Cardiac muscle cell (in vitro differentiated cells and primary cell): Measurements from ENCODE around the gene TRIO. TPM values are rescaled to one million over a fixed set of nuclear protein-coding genes. Genes with fewer than 3 reads are reported as not detected.

Source experiments
- DNase-seq, 2 donors: peaks; one replicate each; pipeline versions ENCODE4 v3.0.0 to v3.0.0-alpha.2; 2010 to 2017; ENCODE audit warnings: low read depth in 1 of 2, low spot score in 1 of 2
- H3K27ac ChIP-seq: fragments of 200-600 bp; sonication (generic); 2 replicates; pipeline ENCODE4 v1.5.1; 2016
- H3K27me3 ChIP-seq: fragments of 200-600 bp; sonication (generic); 2 replicates; pipeline ENCODE4 v1.6.0; 2016; ENCODE audit warnings: control low read depth
- H3K36me3 ChIP-seq: fragments of 200-600 bp; sonication (generic); 2 replicates; pipeline ENCODE4 v1.5.1; 2016; ENCODE audit warnings: control low read depth
- H3K4me1 ChIP-seq: fragments of 200-600 bp; sonication (generic); 2 replicates; pipeline ENCODE4 v1.8.1; 2017; ENCODE audit warnings: low read depth, mild to moderate bottlenecking, mixed run types
- H3K4me3 ChIP-seq: fragments of 200-600 bp; sonication (generic); 2 replicates; pipeline ENCODE4 v1.5.1; 2016; ENCODE audit warnings: mild to moderate bottlenecking
- H3K9me3 ChIP-seq: fragments of 200-600 bp; sonication (generic); 2 replicates; pipeline ENCODE4 v1.5.1; 2017; ENCODE audit warnings: low read depth, mild to moderate bottlenecking, control low read depth
- CTCF ChIP-seq: IDR thresholded peaks from 2 replicates; pipeline ENCODE4 v1.5.1; 2012; ENCODE audit warnings: low read depth, mild to moderate bottlenecking, low read length
- polyA plus RNA-seq: library from polyadenylated mRNA; unstranded; fragments of >200 nt; fragmentation: Nextera tagmentation; extraction: Ambion mirVana; gene quantifications from 2 replicates; pipeline ENCODE4 v1.2.1, GENCODE V29; 2016
- total RNA-seq: library from RNA; depleted of rRNA; stranded (reverse); fragments of >200 nt; gene quantifications from 2 replicates; pipeline ENCODE4 v1.2.3, GENCODE V29; 2016

TRIO gene
- total and polyA plus RNA-seq, 2 experiments from 2014 or later: 15.5 to 104 TPM

GRCh38 chr5:14486996-14487896, 344.1 kb downstream of the TRIO start:
- no peaks in the 10 kb centered on the region for H3K9me3 ChIP-seq
- H3K4me3 ChIP-seq: no peak overlapping the region
- TF ChIP-seq CTCF: no peak
- H3K4me1 ChIP-seq: no peaks in the 10 kb centered on the region
- H3K27me3 ChIP-seq: no peaks in the 10 kb centered on the region
- DNase-seq: no peak
- H3K27ac ChIP-seq: no peak overlapping the region
- H3K36me3 ChIP-seq: peaks cover 41% of the 10 kb centered on the region

DNA sequence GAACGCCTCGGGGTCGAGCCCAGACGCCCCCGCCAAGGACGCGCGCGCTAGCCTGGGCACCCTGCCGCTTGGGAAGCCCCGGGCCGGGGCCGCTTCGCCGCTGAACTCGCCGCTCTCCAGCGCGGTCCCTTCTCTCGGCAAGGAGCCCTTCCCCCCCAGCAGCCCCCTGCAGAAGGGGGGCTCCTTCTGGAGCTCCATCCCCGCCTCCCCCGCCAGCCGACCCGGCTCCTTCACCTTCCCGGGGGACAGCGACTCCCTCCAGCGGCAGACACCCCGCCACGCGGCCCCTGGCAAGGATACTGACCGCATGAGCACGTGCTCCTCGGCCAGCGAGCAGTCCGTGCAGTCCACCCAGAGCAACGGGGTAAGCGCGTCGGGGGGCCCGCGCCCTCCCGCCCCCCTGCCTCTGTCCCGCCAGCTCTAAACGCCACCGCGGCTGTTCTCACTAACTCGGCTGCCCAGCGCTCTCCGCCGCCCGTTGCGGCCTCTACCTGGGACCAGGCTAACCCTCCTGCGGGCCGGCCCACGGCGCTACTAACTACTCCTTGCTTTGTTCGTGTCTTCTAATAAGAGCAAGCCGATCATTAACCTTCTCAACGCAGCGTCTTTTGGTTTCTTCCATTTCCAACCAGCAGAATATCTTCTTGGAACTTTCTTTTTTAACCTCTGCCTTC, 344.9 kb downstream of the TRIO start:
- no peak overlapping the region for H3K4me3 ChIP-seq

DNA sequence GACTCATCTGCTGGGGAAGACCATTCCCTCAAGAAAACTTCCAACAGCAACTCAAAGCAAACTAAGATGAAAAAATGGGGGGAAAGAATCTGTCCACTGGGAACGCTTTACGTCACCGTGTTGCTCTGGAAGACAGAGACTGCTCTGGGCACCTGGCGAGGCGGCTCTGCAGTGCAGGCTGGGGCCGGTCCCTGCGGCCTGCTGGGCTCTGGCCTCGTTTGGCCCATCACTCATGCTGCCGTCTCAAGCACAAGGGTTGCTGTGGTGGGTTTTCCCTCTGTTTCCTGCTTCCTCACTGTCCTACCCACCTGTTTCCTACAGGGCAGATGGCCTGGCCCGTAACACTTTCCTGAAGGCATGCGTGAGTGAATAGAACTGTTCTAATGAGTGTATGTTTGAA, 345.6 kb downstream of the TRIO start:
- Histone ChIP-seq H3K9me3 (no peaks in the 10 kb centered on the region), H3K27ac (no peak overlapping the region), H3K36me3 (peaks cover 36% of the 10 kb centered on the region), H3K27me3 (no peaks in the 10 kb centered on the region), H3K4me1 (no peaks in the 10 kb centered on the region), H3K4me3 (no peak overlapping the region)
- DNase-seq: no peak
- TF ChIP-seq CTCF: no peak

More for the DNA sequence above, 344.9 kb downstream of the TRIO start:
- Histone ChIP-seq H3K4me1 (no peaks in the 10 kb centered on the region), H3K27ac (no peak overlapping the region), H3K9me3 (no peaks in the 10 kb centered on the region), H3K36me3 (peaks cover 37% of the 10 kb centered on the region), H3K27me3 (no peaks in the 10 kb centered on the region)
- TF ChIP-seq CTCF: peak; percentile 5
- peak in 1 of 2 donors; percentile 15 for DNase-seq

- Histone ChIP-seq H3K27me3 (no peaks in the 10 kb centered on the region), H3K4me3 (no peak overlapping the region), H3K9me3 (no peaks in the 10 kb centered on the region), H3K27ac (no peak overlapping the region), H3K4me1 (no peaks in the 10 kb centered on the region), H3K36me3 (peaks cover 28% of the 10 kb centered on the region)
- no peak for TF ChIP-seq CTCF
- DNase-seq: no peak
Measured at GRCh38 chr5:14489643-14490042, 346.5 kb downstream of the TRIO start.

GRCh38 chr5:14490309-14490711, 347.2 kb downstream of the TRIO start:
- no peak overlapping the region for H3K27ac ChIP-seq
- no peaks in the 10 kb centered on the region for H3K27me3 ChIP-seq
- H3K36me3 ChIP-seq: peaks cover 27% of the 10 kb centered on the region
- H3K4me3 ChIP-seq: no peak overlapping the region
- no peaks in the 10 kb centered on the region for H3K9me3 ChIP-seq
- TF ChIP-seq CTCF: no peak
- DNase-seq: no peak
- H3K4me1 ChIP-seq: no peaks in the 10 kb centered on the region
